ENCODE measurements around the gene FAAP20. TPM values are rescaled to one million over a fixed set of nuclear protein-coding genes. Genes with fewer than 3 reads are reported as not detected.

FAAP20 gene
- total RNA-seq, 2 experiments from 2014 or later = 69.7 to 84.4 TPM

GRCh38 chr1:2165646-2166045, 28.9 kb downstream of the FAAP20 start:
- ATAC-seq (no peak), DNase-seq (no peak)
- Mint-ChIP-seq H3K27me3 (no peaks in the 10 kb centered on the region), H3K27ac (no peak overlapping the region), H3K9me3 (ENCODE audit: low read depth) (no peaks in the 10 kb centered on the region), H3K4me1 (peaks cover 6% of the 10 kb centered on the region), H3K4me3 (no peak overlapping the region), H3K36me3 (ENCODE audit: low read depth) (peaks cover 5% of the 10 kb centered on the region)
- intact Hi-C loops (cut with DNase I, micrococcal nuclease) = no loop called here
- POLR2A ChIA-PET = no interaction called here
- CTCF ChIA-PET = interaction anchor here (1.1 kb wide), 1 partner anchor 9 kb away, joined by 4 read pairs; no protein-coding TSS in a partner anchor

- Mint-ChIP-seq H3K9me3 (ENCODE audit: low read depth) (no peaks in the 10 kb centered on the region), H3K36me3 (ENCODE audit: low read depth) (peaks cover 5% of the 10 kb centered on the region), H3K27me3 (no peaks in the 10 kb centered on the region), H3K4me1 (peaks cover 6% of the 10 kb centered on the region), H3K27ac (no peak overlapping the region), H3K4me3 (no peak overlapping the region)
- DNase-seq (peak; percentile 28), ATAC-seq (no peak)
- intact Hi-C loops (cut with DNase I, micrococcal nuclease) = no loop called here
- CTCF ChIA-PET = interaction anchor here (0.6 to 1.5 kb wide), 4 partner anchors 10 to 88 kb away, joined by 3 to 5 read pairs (median 4); no protein-coding TSS in a partner anchor
- POLR2A ChIA-PET = no interaction called here
Measured at GRCh38 chr1:2163205-2163604, 31.4 kb downstream of the FAAP20 start.

- Mint-ChIP-seq H3K27me3 (no peaks in the 10 kb centered on the region), H3K9me3 (ENCODE audit: low read depth) (no peaks in the 10 kb centered on the region), H3K4me3 (no peak overlapping the region), H3K4me1 (peaks cover 6% of the 10 kb centered on the region), H3K27ac (no peak overlapping the region), H3K36me3 (ENCODE audit: low read depth) (peaks cover 3% of the 10 kb centered on the region)
- ChIA-PET POLR2A (no interaction called here), CTCF (no interaction called here)
- intact Hi-C loops (cut with DNase I, micrococcal nuclease) = no loop called here
- no peak for DNase-seq
- no peak for ATAC-seq
Measured at GRCh38 chr1:2160451-2161300, 33.9 kb downstream of the FAAP20 start.

- Mint-ChIP-seq H3K27ac (no peak overlapping the region), H3K4me3 (no peak overlapping the region), H3K4me1 (peaks cover 6% of the 10 kb centered on the region), H3K9me3 (ENCODE audit: low read depth) (peaks cover 3% of the 10 kb centered on the region), H3K27me3 (no peaks in the 10 kb centered on the region), H3K36me3 (ENCODE audit: low read depth) (peaks cover 9% of the 10 kb centered on the region)
- POLR2A ChIA-PET = no interaction called here
- no peak for DNase-seq
- CTCF ChIA-PET = interaction anchor here (0.7 to 1.0 kb wide), 2 partner anchors 14 to 149 kb away, joined by 3 to 4 read pairs; no protein-coding TSS in a partner anchor
- ATAC-seq = no peak
- intact Hi-C loops (cut with DNase I, micrococcal nuclease) = no loop called here
Measured at GRCh38 chr1:2159124-2159523, 35.4 kb downstream of the FAAP20 start.

- POLR2A ChIA-PET = no interaction called here
- no peak for ATAC-seq
- Mint-ChIP-seq H3K36me3 (ENCODE audit: low read depth) (peaks cover 9% of the 10 kb centered on the region), H3K4me3 (no peak overlapping the region), H3K4me1 (peaks cover 6% of the 10 kb centered on the region), H3K27me3 (no peaks in the 10 kb centered on the region), H3K27ac (no peak overlapping the region), H3K9me3 (ENCODE audit: low read depth) (peaks cover 3% of the 10 kb centered on the region)
- DNase-seq = no peak
- intact Hi-C loops (cut with DNase I, micrococcal nuclease) = no loop called here
- CTCF ChIA-PET = interaction anchor here (0.9 to 1.0 kb wide), 2 partner anchors 15 to 25 kb away, joined by 3 to 4 read pairs; no protein-coding TSS in a partner anchor
Measured at GRCh38 chr1:2158272-2158671, 36.3 kb downstream of the FAAP20 start.

- no peaks in the 10 kb centered on the region for H3K27me3 Mint-ChIP-seq
- H3K4me3 Mint-ChIP-seq = no peak overlapping the region
- POLR2A ChIA-PET = no interaction called here
- intact Hi-C loops (cut with DNase I, micrococcal nuclease) = no loop called here
- CTCF ChIA-PET = interaction anchor here (0.7 to 0.9 kb wide), 2 partner anchors 17 to 25 kb away, joined by 3 read pairs; no protein-coding TSS in a partner anchor
- H3K9me3 Mint-ChIP-seq (ENCODE audit: low read depth) = peaks cover 3% of the 10 kb centered on the region
- H3K27ac Mint-ChIP-seq = no peak overlapping the region
- no peak for ATAC-seq
- peaks cover 7% of the 10 kb centered on the region for H3K4me1 Mint-ChIP-seq
- peaks cover 7% of the 10 kb centered on the region for H3K36me3 Mint-ChIP-seq (ENCODE audit: low read depth)
- no peak for DNase-seq
Measured at GRCh38 chr1:2157856-2158255, 36.7 kb downstream of the FAAP20 start.

GRCh38 chr1:2156866-2157265, 37.7 kb downstream of the FAAP20 start:
- H3K27me3 Mint-ChIP-seq = no peaks in the 10 kb centered on the region
- peaks cover 6% of the 10 kb centered on the region for H3K36me3 Mint-ChIP-seq (ENCODE audit: low read depth)
- H3K4me3 Mint-ChIP-seq = no peak overlapping the region
- H3K9me3 Mint-ChIP-seq (ENCODE audit: low read depth) = peaks cover 3% of the 10 kb centered on the region
- ChIA-PET POLR2A (no interaction called here), CTCF (interaction anchor here (0.7 to 1.2 kb wide), 3 partner anchors 18 kb away, joined by 3 to 4 read pairs (median 3); no protein-coding TSS in a partner anchor)
- ATAC-seq = no peak
- peaks cover 8% of the 10 kb centered on the region for H3K4me1 Mint-ChIP-seq
- intact Hi-C loops (cut with DNase I, micrococcal nuclease) = no loop called here
- DNase-seq = no peak
- H3K27ac Mint-ChIP-seq = no peak overlapping the region

GRCh38 chr1:2155788-2156187, 38.8 kb downstream of the FAAP20 start:
- intact Hi-C loops (cut with DNase I, micrococcal nuclease) = no loop called here
- CTCF ChIA-PET = interaction anchor here (1.2 kb wide), 2 partner anchors 17 to 19 kb away, joined by 3 to 4 read pairs; no protein-coding TSS in a partner anchor
- DNase-seq (no peak), ATAC-seq (no peak)
- Mint-ChIP-seq H3K4me1 (peaks cover 10% of the 10 kb centered on the region), H3K27me3 (no peaks in the 10 kb centered on the region), H3K9me3 (ENCODE audit: low read depth) (peaks cover 3% of the 10 kb centered on the region), H3K4me3 (no peak overlapping the region), H3K27ac (no peak overlapping the region), H3K36me3 (ENCODE audit: low read depth) (peaks cover 8% of the 10 kb centered on the region)
- POLR2A ChIA-PET = no interaction called here

- intact Hi-C loops (cut with DNase I, micrococcal nuclease) = no loop called here
- ChIA-PET CTCF (no interaction called here), POLR2A (interaction anchor here (0.6 kb wide), 1 partner anchor 376 kb away, joined by 3 read pairs; no protein-coding TSS in a partner anchor)
- no peak for ATAC-seq
- no peak overlapping the region for H3K27ac Mint-ChIP-seq
- H3K4me1 Mint-ChIP-seq = peaks cover 10% of the 10 kb centered on the region
- H3K36me3 Mint-ChIP-seq (ENCODE audit: low read depth) = peaks cover 8% of the 10 kb centered on the region
- H3K27me3 Mint-ChIP-seq = no peaks in the 10 kb centered on the region
- H3K4me3 Mint-ChIP-seq = no peak overlapping the region
- no peak for DNase-seq
- H3K9me3 Mint-ChIP-seq (ENCODE audit: low read depth) = peaks cover 3% of the 10 kb centered on the region
Measured at GRCh38 chr1:2155147-2155598, 39.4 kb downstream of the FAAP20 start.

- peaks cover 10% of the 10 kb centered on the region for H3K4me1 Mint-ChIP-seq
- intact Hi-C loops (cut with DNase I, micrococcal nuclease) = no loop called here
- ATAC-seq (no peak), DNase-seq (no peak)
- no peak overlapping the region for H3K27ac Mint-ChIP-seq
- ChIA-PET CTCF (no interaction called here), POLR2A (no interaction called here)
- H3K27me3 Mint-ChIP-seq = no peaks in the 10 kb centered on the region
- H3K9me3 Mint-ChIP-seq (ENCODE audit: low read depth) = peaks cover 3% of the 10 kb centered on the region
- H3K4me3 Mint-ChIP-seq = no peak overlapping the region
- H3K36me3 Mint-ChIP-seq (ENCODE audit: low read depth) = peaks cover 8% of the 10 kb centered on the region
Measured at GRCh38 chr1:2154022-2154421, 40.5 kb downstream of the FAAP20 start.

- Mint-ChIP-seq H3K27me3 (no peaks in the 10 kb centered on the region), H3K27ac (peak overlapping the region; percentile 61), H3K4me1 (peaks cover 10% of the 10 kb centered on the region), H3K4me3 (no peak overlapping the region), H3K36me3 (ENCODE audit: low read depth) (peaks cover 8% of the 10 kb centered on the region), H3K9me3 (ENCODE audit: low read depth) (peaks cover 3% of the 10 kb centered on the region)
- POLR2A ChIA-PET = no interaction called here
- peak; percentile 66 for ATAC-seq
- intact Hi-C loops (cut with DNase I, micrococcal nuclease) = no loop called here
- DNase-seq = peak; percentile 74
- CTCF ChIA-PET = no interaction called here
Measured at GRCh38 chr1:2152954-2153353, 41.6 kb downstream of the FAAP20 start.

- H3K27ac Mint-ChIP-seq = no peak overlapping the region
- CTCF ChIA-PET = interaction anchor here (0.7 to 1.2 kb wide), 4 partner anchors 11 to 37 kb away, joined by 3 to 7 read pairs (median 4); no protein-coding TSS in a partner anchor
- peaks cover 10% of the 10 kb centered on the region for H3K4me1 Mint-ChIP-seq
- no peak for ATAC-seq
- no peak overlapping the region for H3K4me3 Mint-ChIP-seq
- peaks cover 3% of the 10 kb centered on the region for H3K9me3 Mint-ChIP-seq (ENCODE audit: low read depth)
- intact Hi-C loops (cut with DNase I, micrococcal nuclease) = no loop called here
- no peaks in the 10 kb centered on the region for H3K27me3 Mint-ChIP-seq
- POLR2A ChIA-PET = no interaction called here
- DNase-seq = no peak
- peaks cover 8% of the 10 kb centered on the region for H3K36me3 Mint-ChIP-seq (ENCODE audit: low read depth)
Measured at GRCh38 chr1:2151911-2152310, 42.7 kb downstream of the FAAP20 start.

Data from activated CD4-positive, alpha-beta T cell treated with anti-CD3 and anti-CD28 coated beads for 36 hours (primary cell).